Measurements from ENCODE around the gene ADAM22.

Gene ADAM22

GRCh38 chr7:88075216-88075615 is 141.2 kb downstream of the ADAM22 start:
- H3K9me3 ChIP-seq (ENCODE audit: control extremely low read depth in 1 of 5, control insufficient read depth in 4 of 5, insufficient read depth in 2 of 5, low read depth in 1 of 5, low read length in 4 of 5) = peaks cover 0 to 3% (median 0%) of the 10 kb centered on the region in 5 experiments
- no peak overlapping the region for H3K4me3 ChIP-seq (ENCODE audit: control insufficient read depth in 1 of 7, extremely low read depth in 1 of 7, insufficient read depth in 4 of 7, low read depth in 2 of 7, low read length in 6 of 7)
- ChIA-PET CTCF (no interaction called here), POLR2A (no interaction called here)
- WGBS (ENCODE audit: insufficient coverage) = 100% methylated on average over 1 of the region's 2 CpGs
- peaks cover 0 to 9% (median 0%) of the 10 kb centered on the region in 4 experiments for H3K36me3 ChIP-seq (ENCODE audit: control insufficient read depth in 4 of 4, insufficient read depth in 4 of 4, low read length in 3 of 4)
- no peak overlapping the region for H3K27ac ChIP-seq (ENCODE audit: insufficient read depth in 1 of 2, low read depth in 1 of 2, low read length in 2 of 2, poor library complexity in 1 of 2, severe bottlenecking in 2 of 2)
- H3K4me1 ChIP-seq (ENCODE audit: control extremely low read depth in 1 of 4, control insufficient read depth in 4 of 4, insufficient read depth in 4 of 4, low read length in 3 of 4) = no peaks in the 10 kb centered on the region
- DNase-seq = no peak
- no peaks in the 10 kb centered on the region for H3K27me3 ChIP-seq (replicated peaks in 2 of 5; ENCODE audit: control insufficient read depth in 4 of 5, insufficient read depth in 5 of 5, low read length in 4 of 5)

- DNase-seq = no peak
- Histone ChIP-seq H3K4me1 (ENCODE audit: control extremely low read depth in 1 of 4, control insufficient read depth in 4 of 4, insufficient read depth in 4 of 4, low read length in 3 of 4) (no peaks in the 10 kb centered on the region), H3K4me3 (ENCODE audit: control insufficient read depth in 1 of 7, extremely low read depth in 1 of 7, insufficient read depth in 4 of 7, low read depth in 2 of 7, low read length in 6 of 7) (no peak overlapping the region), H3K27me3 (replicated peaks in 2 of 5; ENCODE audit: control insufficient read depth in 4 of 5, insufficient read depth in 5 of 5, low read length in 4 of 5) (no peaks in the 10 kb centered on the region), H3K9me3 (ENCODE audit: control extremely low read depth in 1 of 5, control insufficient read depth in 4 of 5, insufficient read depth in 2 of 5, low read depth in 1 of 5, low read length in 4 of 5) (no peaks in the 10 kb centered on the region), H3K27ac (ENCODE audit: insufficient read depth in 1 of 2, low read depth in 1 of 2, low read length in 2 of 2, poor library complexity in 1 of 2, severe bottlenecking in 2 of 2) (no peak overlapping the region), H3K36me3 (ENCODE audit: control insufficient read depth in 4 of 4, insufficient read depth in 4 of 4, low read length in 3 of 4) (no peaks in the 10 kb centered on the region)
- POLR2A ChIA-PET = no interaction called here
- CTCF ChIA-PET = no interaction called here
- 83% methylated on average over 2 of the region's 2 CpGs for WGBS (ENCODE audit: insufficient coverage)
These were observed 149.8 kb downstream of the ADAM22 start for GRCh38 chr7:88083883-88084282.

- CTCF ChIA-PET = interaction anchor here (1.1 kb wide), 1 partner anchor 13 kb away, joined by 5 read pairs; no protein-coding TSS in a partner anchor
- no peaks in the 10 kb centered on the region for H3K36me3 ChIP-seq (ENCODE audit: control insufficient read depth in 4 of 4, insufficient read depth in 4 of 4, low read length in 3 of 4)
These were observed 155.5 kb downstream of the ADAM22 start for GRCh38 chr7:88089561-88089960.

GRCh38 chr7:88090240-88090639 is 156.2 kb downstream of the ADAM22 start:
- H3K27me3 ChIP-seq (replicated peaks in 2 of 5; ENCODE audit: control insufficient read depth in 4 of 5, insufficient read depth in 5 of 5, low read length in 4 of 5) = no peaks in the 10 kb centered on the region
- ChIA-PET CTCF (interaction anchor here (0.7 kb wide), 1 partner anchor 13 kb away, joined by 3 read pairs; no protein-coding TSS in a partner anchor), POLR2A (no interaction called here)
- H3K4me1 ChIP-seq (ENCODE audit: control extremely low read depth in 1 of 4, control insufficient read depth in 4 of 4, insufficient read depth in 4 of 4, low read length in 3 of 4) = peaks cover 7 to 28% (median 11%) of the 10 kb centered on the region in 4 experiments
- no CpG with 5 or more reads among the region's 1 CpG for WGBS (ENCODE audit: insufficient coverage)
- peak in 2 of 3 donors; percentile 48 to 60 for DNase-seq
- H3K36me3 ChIP-seq (ENCODE audit: control insufficient read depth in 4 of 4, insufficient read depth in 4 of 4, low read length in 3 of 4) = no peaks in the 10 kb centered on the region
- H3K27ac ChIP-seq (ENCODE audit: insufficient read depth in 1 of 2, low read depth in 1 of 2, low read length in 2 of 2, poor library complexity in 1 of 2, severe bottlenecking in 2 of 2) = no peak overlapping the region
- H3K9me3 ChIP-seq (ENCODE audit: control extremely low read depth in 1 of 5, control insufficient read depth in 4 of 5, insufficient read depth in 2 of 5, low read depth in 1 of 5, low read length in 4 of 5) = no peaks in the 10 kb centered on the region
- peak overlapping the region in 1 of 7 experiments; percentile 68 for H3K4me3 ChIP-seq (ENCODE audit: control insufficient read depth in 1 of 7, extremely low read depth in 1 of 7, insufficient read depth in 4 of 7, low read depth in 2 of 7, low read length in 6 of 7)

More at GRCh38 chr7:88089561-88089960, 155.5 kb downstream of the ADAM22 start:
- Histone ChIP-seq H3K9me3 (ENCODE audit: control extremely low read depth in 1 of 5, control insufficient read depth in 4 of 5, insufficient read depth in 2 of 5, low read depth in 1 of 5, low read length in 4 of 5) (no peaks in the 10 kb centered on the region), H3K4me3 (ENCODE audit: control insufficient read depth in 1 of 7, extremely low read depth in 1 of 7, insufficient read depth in 4 of 7, low read depth in 2 of 7, low read length in 6 of 7) (no peak overlapping the region), H3K27me3 (replicated peaks in 2 of 5; ENCODE audit: control insufficient read depth in 4 of 5, insufficient read depth in 5 of 5, low read length in 4 of 5) (no peaks in the 10 kb centered on the region), H3K27ac (ENCODE audit: insufficient read depth in 1 of 2, low read depth in 1 of 2, low read length in 2 of 2, poor library complexity in 1 of 2, severe bottlenecking in 2 of 2) (no peak overlapping the region), H3K4me1 (ENCODE audit: control extremely low read depth in 1 of 4, control insufficient read depth in 4 of 4, insufficient read depth in 4 of 4, low read length in 3 of 4) (peaks cover 3 to 22% (median 9%) of the 10 kb centered on the region in 4 experiments)
- POLR2A ChIA-PET = no interaction called here
- DNase-seq = no peak
- 100% methylated on average over 1 of the region's 1 CpG for WGBS (ENCODE audit: insufficient coverage)

- ChIA-PET POLR2A (no interaction called here), CTCF (interaction anchor here (0.7 kb wide), 1 partner anchor 12 kb away, joined by 3 read pairs; no protein-coding TSS in a partner anchor)
- peaks cover 7 to 28% (median 11%) of the 10 kb centered on the region in 4 experiments for H3K4me1 ChIP-seq (ENCODE audit: control extremely low read depth in 1 of 4, control insufficient read depth in 4 of 4, insufficient read depth in 4 of 4, low read length in 3 of 4)
- no CpG with 5 or more reads among the region's 2 CpGs for WGBS (ENCODE audit: insufficient coverage)
- peak; percentile 50 to 83 (median 78) for DNase-seq
- no peaks in the 10 kb centered on the region for H3K36me3 ChIP-seq (ENCODE audit: control insufficient read depth in 4 of 4, insufficient read depth in 4 of 4, low read length in 3 of 4)
- H3K9me3 ChIP-seq (ENCODE audit: control extremely low read depth in 1 of 5, control insufficient read depth in 4 of 5, insufficient read depth in 2 of 5, low read depth in 1 of 5, low read length in 4 of 5) = no peaks in the 10 kb centered on the region
- H3K4me3 ChIP-seq (ENCODE audit: control insufficient read depth in 1 of 7, extremely low read depth in 1 of 7, insufficient read depth in 4 of 7, low read depth in 2 of 7, low read length in 6 of 7) = peak overlapping the region in 5 of 7 experiments; percentile 25 to 68 (median 30)
- no peaks in the 10 kb centered on the region for H3K27me3 ChIP-seq (replicated peaks in 2 of 5; ENCODE audit: control insufficient read depth in 4 of 5, insufficient read depth in 5 of 5, low read length in 4 of 5)
- H3K27ac ChIP-seq (ENCODE audit: insufficient read depth in 1 of 2, low read depth in 1 of 2, low read length in 2 of 2, poor library complexity in 1 of 2, severe bottlenecking in 2 of 2) = peak overlapping the region; percentile 27 to 56
These were observed 156.6 kb downstream of the ADAM22 start for GRCh38 chr7:88090671-88091070.

GRCh38 chr7:88091988-88092675 is 158.1 kb downstream of the ADAM22 start:
- ChIA-PET POLR2A (no interaction called here), CTCF (interaction anchor here (1.2 kb wide), 1 partner anchor 11 kb away, joined by 3 read pairs; no protein-coding TSS in a partner anchor)
- no peak overlapping the region for H3K4me3 ChIP-seq (ENCODE audit: control insufficient read depth in 1 of 7, extremely low read depth in 1 of 7, insufficient read depth in 4 of 7, low read depth in 2 of 7, low read length in 6 of 7)
- DNase-seq = no peak
- no peaks in the 10 kb centered on the region for H3K36me3 ChIP-seq (ENCODE audit: control insufficient read depth in 4 of 4, insufficient read depth in 4 of 4, low read length in 3 of 4)
- no peaks in the 10 kb centered on the region for H3K27me3 ChIP-seq (replicated peaks in 2 of 5; ENCODE audit: control insufficient read depth in 4 of 5, insufficient read depth in 5 of 5, low read length in 4 of 5)
- H3K9me3 ChIP-seq (ENCODE audit: control extremely low read depth in 1 of 5, control insufficient read depth in 4 of 5, insufficient read depth in 2 of 5, low read depth in 1 of 5, low read length in 4 of 5) = no peaks in the 10 kb centered on the region
- WGBS (ENCODE audit: insufficient coverage) = 89% methylated on average over 2 of the region's 3 CpGs
- no peak overlapping the region for H3K27ac ChIP-seq (ENCODE audit: insufficient read depth in 1 of 2, low read depth in 1 of 2, low read length in 2 of 2, poor library complexity in 1 of 2, severe bottlenecking in 2 of 2)
- H3K4me1 ChIP-seq (ENCODE audit: control extremely low read depth in 1 of 4, control insufficient read depth in 4 of 4, insufficient read depth in 4 of 4, low read length in 3 of 4) = peaks cover 7 to 28% (median 11%) of the 10 kb centered on the region in 4 experiments

- no peaks in the 10 kb centered on the region for H3K27me3 ChIP-seq (replicated peaks in 2 of 5; ENCODE audit: control insufficient read depth in 4 of 5, insufficient read depth in 5 of 5, low read length in 4 of 5)
- H3K9me3 ChIP-seq (ENCODE audit: control extremely low read depth in 1 of 5, control insufficient read depth in 4 of 5, insufficient read depth in 2 of 5, low read depth in 1 of 5, low read length in 4 of 5) = no peaks in the 10 kb centered on the region
- H3K27ac ChIP-seq (ENCODE audit: insufficient read depth in 1 of 2, low read depth in 1 of 2, low read length in 2 of 2, poor library complexity in 1 of 2, severe bottlenecking in 2 of 2) = no peak overlapping the region
- no peak overlapping the region for H3K4me3 ChIP-seq (ENCODE audit: control insufficient read depth in 1 of 7, extremely low read depth in 1 of 7, insufficient read depth in 4 of 7, low read depth in 2 of 7, low read length in 6 of 7)
- no peak for DNase-seq
- POLR2A ChIA-PET = no interaction called here
- H3K36me3 ChIP-seq (ENCODE audit: control insufficient read depth in 4 of 4, insufficient read depth in 4 of 4, low read length in 3 of 4) = no peaks in the 10 kb centered on the region
- CTCF ChIA-PET = interaction anchor here (1.2 kb wide), 1 partner anchor 10 kb away, joined by 3 read pairs; no protein-coding TSS in a partner anchor
- H3K4me1 ChIP-seq (ENCODE audit: control extremely low read depth in 1 of 4, control insufficient read depth in 4 of 4, insufficient read depth in 4 of 4, low read length in 3 of 4) = peaks cover 7 to 28% (median 11%) of the 10 kb centered on the region in 4 experiments
These were observed 158.6 kb downstream of the ADAM22 start for GRCh38 chr7:88092676-88092999.

Data from common myeloid progenitor, CD34-positive (primary cell).